AG04450 (cell line): ENCODE data around the gene KCNH8. TPM values are rescaled to one million over a fixed set of nuclear protein-coding genes. Genes with fewer than 3 reads are reported as not detected.

Source experiments
- CTCF ChIA-PET: fragments of 300-600, 350-600 bp; formaldehyde crosslinking; extraction: SDS; loops from one replicate; lab custom pipeline; 2022; ENCODE audit warnings: antibody characterized with exemption, inconsistent platforms; lab: Charles Lee
- POLR2A ChIA-PET: fragments of 350-600 bp; formaldehyde crosslinking; extraction: SDS; loops from one replicate; lab custom pipeline; 2021; ENCODE audit warnings: antibody characterized with exemption, inconsistent platforms; lab: Yijun Ruan, JAX
- DNase-seq: peaks from one replicate; pipeline ENCODE4 v3.0.0-alpha.2; 2011; ENCODE audit warnings: low read depth, low spot score
- H3K27ac ChIP-seq: one replicate; pipeline ENCODE4 v1.5.1; 2012; ENCODE audit warnings: low read depth, low read length, control low read depth
- H3K27me3 ChIP-seq: one replicate; pipeline ENCODE4 v1.6.0; 2012; ENCODE audit warnings: low read length; ENCODE audit not compliant: control insufficient read depth, insufficient read depth
- H3K4me3 ChIP-seq: 2 replicates; pipeline ENCODE4 v1.5.1; 2011; ENCODE audit warnings: mild to moderate bottlenecking, low read depth, low read length, control low read depth
- H3K9me3 ChIP-seq: 2 replicates; pipeline ENCODE4 v1.5.1; 2012; ENCODE audit warnings: low read length; ENCODE audit not compliant: control insufficient read depth, insufficient read depth
- polyA plus RNA-seq: library from polyadenylated mRNA; depleted of rRNA; stranded (reverse); fragments of >200 nt; gene quantifications from 2 replicates; pipeline ENCODE4 v1.2.3, GENCODE V29; 2011
- TF ChIP-seq, protein P1 (sequence below): IDR thresholded peaks from 2 replicates; pipeline ENCODE4 v1.5.1; 2011; ENCODE audit warnings: low read depth, low read length, control low read depth, inconsistent platforms

KCNH8 gene
- polyA plus RNA-seq, 1 experiment = not detected

- no peak for DNase-seq
- Histone ChIP-seq H3K4me3 (no peak overlapping the region), H3K9me3 (peaks cover 7% of the 10 kb centered on the region; the same call in 1 of the 2 replicates), H3K27ac (no peak overlapping the region), H3K27me3 (no peaks in the 10 kb centered on the region)
- CTCF ChIA-PET = no interaction called here
- TF ChIP-seq, protein P1, sequence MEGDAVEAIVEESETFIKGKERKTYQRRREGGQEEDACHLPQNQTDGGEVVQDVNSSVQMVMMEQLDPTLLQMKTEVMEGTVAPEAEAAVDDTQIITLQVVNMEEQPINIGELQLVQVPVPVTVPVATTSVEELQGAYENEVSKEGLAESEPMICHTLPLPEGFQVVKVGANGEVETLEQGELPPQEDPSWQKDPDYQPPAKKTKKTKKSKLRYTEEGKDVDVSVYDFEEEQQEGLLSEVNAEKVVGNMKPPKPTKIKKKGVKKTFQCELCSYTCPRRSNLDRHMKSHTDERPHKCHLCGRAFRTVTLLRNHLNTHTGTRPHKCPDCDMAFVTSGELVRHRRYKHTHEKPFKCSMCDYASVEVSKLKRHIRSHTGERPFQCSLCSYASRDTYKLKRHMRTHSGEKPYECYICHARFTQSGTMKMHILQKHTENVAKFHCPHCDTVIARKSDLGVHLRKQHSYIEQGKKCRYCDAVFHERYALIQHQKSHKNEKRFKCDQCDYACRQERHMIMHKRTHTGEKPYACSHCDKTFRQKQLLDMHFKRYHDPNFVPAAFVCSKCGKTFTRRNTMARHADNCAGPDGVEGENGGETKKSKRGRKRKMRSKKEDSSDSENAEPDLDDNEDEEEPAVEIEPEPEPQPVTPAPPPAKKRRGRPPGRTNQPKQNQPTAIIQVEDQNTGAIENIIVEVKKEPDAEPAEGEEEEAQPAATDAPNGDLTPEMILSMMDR = no peak
- POLR2A ChIA-PET = no interaction called here
These were observed 399.6 kb downstream of the KCNH8 start for GRCh38 chr3:19547665-19548464.

DNA sequence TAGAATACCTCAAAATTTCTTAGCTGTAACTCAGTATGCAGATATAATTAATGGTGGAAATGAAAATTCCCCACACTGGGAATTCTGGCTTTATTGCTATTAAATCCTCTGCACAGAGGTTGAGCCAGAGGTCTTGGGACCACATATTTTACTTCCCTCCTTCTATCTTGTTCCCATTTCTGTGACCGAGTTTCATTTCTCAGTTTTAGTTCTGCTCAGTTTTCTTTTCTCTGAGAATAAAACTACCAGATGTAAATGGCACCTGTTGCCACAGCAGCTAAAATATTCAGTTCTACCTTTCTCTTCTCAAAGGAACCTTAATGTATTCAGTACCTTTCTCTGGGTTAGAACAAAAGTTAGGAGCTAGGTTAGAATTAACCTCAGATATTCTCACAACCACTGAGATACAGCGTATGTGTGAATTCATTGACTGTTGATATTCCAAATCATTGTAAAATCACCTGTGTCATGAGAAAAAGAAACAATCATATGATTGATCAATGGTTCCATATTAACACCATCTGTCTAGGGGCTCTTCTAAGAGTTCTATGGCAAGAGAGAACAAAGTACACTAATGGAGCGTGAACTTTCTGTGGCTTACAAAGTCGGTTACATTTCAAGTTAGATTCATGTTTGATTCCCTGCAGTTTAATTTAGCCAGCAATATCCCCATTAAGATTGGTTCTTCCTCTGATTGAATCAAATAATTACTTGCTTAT, 411.6 kb downstream of the KCNH8 start:
- H3K9me3 ChIP-seq = peaks cover 13% of the 10 kb centered on the region; the same call in 1 of the 2 replicates
- TF ChIP-seq, protein P1 = no peak
- no peak overlapping the region for H3K4me3 ChIP-seq
- no peaks in the 10 kb centered on the region for H3K27me3 ChIP-seq
- DNase-seq = no peak
- ChIA-PET POLR2A (no interaction called here), CTCF (no interaction called here)
- H3K27ac ChIP-seq = no peak overlapping the region

GRCh38 chr3:19573644-19574043, 425.3 kb downstream of the KCNH8 start:
- ChIA-PET POLR2A (no interaction called here), CTCF (no interaction called here)
- Histone ChIP-seq H3K4me3 (no peak overlapping the region), H3K27me3 (no peaks in the 10 kb centered on the region), H3K27ac (no peak overlapping the region), H3K9me3 (peaks cover 8% of the 10 kb centered on the region)
- TF ChIP-seq, protein P1 = no peak
- no peak for DNase-seq

GRCh38 chr3:19574268-19574667, 426.0 kb downstream of the KCNH8 start:
- Histone ChIP-seq H3K9me3 (peaks cover 5% of the 10 kb centered on the region; the same call in 1 of the 2 replicates), H3K27ac (no peak overlapping the region), H3K27me3 (no peaks in the 10 kb centered on the region), H3K4me3 (no peak overlapping the region)
- TF ChIP-seq, protein P1 = no peak
- no peak for DNase-seq
- ChIA-PET CTCF (no interaction called here), POLR2A (no interaction called here)

- ChIA-PET CTCF (no interaction called here), POLR2A (no interaction called here)
- Histone ChIP-seq H3K27me3 (no peaks in the 10 kb centered on the region), H3K9me3 (peaks cover 5% of the 10 kb centered on the region; the same call in 1 of the 2 replicates), H3K27ac (no peak overlapping the region), H3K4me3 (no peak overlapping the region)
- TF ChIP-seq, protein P1 = no peak
- DNase-seq = no peak
These were observed 428.0 kb downstream of the KCNH8 start for GRCh38 chr3:19576343-19576742.
